C4-2B (cell line): ENCODE data around the gene SLC51B.

Source experiments
- H3K27ac ChIP-seq: fragments of 450-650 bp; 2 replicates; pipeline ENCODE4 v1.5.1; 2017
- ZFX ChIP-seq: fragments of 450-650 bp; IDR thresholded peaks from 2 replicates; pipeline ENCODE4 v1.6.1; 2017
- TF ChIP-seq, protein P1 (sequence below): fragments of 450-650 bp; conservative IDR thresholded peaks from 2 replicates; pipeline ENCODE4 v1.5.1; 2017; ENCODE audit warnings: mild to moderate bottlenecking

Gene SLC51B

DNA sequence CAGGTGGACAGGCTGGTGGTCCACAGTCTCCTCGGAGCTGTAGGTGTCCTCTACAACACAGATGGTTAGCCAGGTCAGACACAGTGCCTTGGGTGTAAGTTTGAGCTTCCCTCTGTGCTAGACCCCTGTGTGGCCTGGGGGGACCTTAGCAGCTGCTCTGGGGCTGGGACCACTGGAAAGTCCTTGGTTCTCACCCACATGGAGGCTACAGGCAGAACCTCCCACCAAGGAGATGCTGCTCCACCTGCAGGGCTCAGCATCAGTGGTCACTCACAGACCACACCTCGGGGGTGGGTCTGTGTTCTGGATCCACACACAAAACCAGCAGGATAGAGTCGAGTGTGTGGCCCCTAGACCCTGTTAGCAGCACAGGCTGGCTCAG is 14.2 kb downstream of the SLC51B start:
- no peak overlapping the region for H3K27ac ChIP-seq
- TF ChIP-seq, protein P1, sequence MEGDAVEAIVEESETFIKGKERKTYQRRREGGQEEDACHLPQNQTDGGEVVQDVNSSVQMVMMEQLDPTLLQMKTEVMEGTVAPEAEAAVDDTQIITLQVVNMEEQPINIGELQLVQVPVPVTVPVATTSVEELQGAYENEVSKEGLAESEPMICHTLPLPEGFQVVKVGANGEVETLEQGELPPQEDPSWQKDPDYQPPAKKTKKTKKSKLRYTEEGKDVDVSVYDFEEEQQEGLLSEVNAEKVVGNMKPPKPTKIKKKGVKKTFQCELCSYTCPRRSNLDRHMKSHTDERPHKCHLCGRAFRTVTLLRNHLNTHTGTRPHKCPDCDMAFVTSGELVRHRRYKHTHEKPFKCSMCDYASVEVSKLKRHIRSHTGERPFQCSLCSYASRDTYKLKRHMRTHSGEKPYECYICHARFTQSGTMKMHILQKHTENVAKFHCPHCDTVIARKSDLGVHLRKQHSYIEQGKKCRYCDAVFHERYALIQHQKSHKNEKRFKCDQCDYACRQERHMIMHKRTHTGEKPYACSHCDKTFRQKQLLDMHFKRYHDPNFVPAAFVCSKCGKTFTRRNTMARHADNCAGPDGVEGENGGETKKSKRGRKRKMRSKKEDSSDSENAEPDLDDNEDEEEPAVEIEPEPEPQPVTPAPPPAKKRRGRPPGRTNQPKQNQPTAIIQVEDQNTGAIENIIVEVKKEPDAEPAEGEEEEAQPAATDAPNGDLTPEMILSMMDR, result no peak
- TF ChIP-seq ZFX, result no peak

DNA sequence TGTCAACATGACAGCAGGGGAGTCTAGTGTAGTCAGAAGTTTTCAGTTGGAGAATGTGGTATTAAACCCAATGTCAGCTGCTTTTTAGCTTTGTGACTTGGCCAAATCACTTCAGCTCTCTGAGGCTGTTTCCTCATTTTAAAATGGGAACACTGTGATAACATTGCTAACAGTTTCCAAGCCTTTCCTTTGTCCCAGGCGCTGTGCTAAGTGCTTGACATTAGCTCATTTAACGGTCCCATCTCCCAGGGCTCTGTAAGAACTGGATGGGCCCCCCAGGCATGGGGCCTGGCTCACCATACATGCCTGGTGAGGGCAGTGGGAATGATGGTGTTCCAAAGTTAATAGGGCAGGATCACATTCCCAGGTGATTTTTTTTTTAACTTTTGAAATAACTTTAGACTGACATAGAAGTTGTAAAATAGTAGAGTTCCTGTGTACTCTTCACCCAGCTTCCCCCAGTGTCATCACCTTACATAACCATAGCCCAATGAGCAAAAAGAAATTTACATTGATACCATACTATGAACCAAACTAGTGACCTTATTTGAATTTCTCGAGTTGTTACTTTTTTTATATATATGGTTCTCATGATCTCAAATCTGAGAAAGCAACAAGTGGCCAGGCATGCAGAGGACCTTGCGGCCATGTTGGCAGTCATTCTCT is 14.9 kb downstream of the SLC51B start:
- TF ChIP-seq, protein P1, result no peak
- TF ChIP-seq ZFX, result no peak
- no peak overlapping the region for H3K27ac ChIP-seq

DNA sequence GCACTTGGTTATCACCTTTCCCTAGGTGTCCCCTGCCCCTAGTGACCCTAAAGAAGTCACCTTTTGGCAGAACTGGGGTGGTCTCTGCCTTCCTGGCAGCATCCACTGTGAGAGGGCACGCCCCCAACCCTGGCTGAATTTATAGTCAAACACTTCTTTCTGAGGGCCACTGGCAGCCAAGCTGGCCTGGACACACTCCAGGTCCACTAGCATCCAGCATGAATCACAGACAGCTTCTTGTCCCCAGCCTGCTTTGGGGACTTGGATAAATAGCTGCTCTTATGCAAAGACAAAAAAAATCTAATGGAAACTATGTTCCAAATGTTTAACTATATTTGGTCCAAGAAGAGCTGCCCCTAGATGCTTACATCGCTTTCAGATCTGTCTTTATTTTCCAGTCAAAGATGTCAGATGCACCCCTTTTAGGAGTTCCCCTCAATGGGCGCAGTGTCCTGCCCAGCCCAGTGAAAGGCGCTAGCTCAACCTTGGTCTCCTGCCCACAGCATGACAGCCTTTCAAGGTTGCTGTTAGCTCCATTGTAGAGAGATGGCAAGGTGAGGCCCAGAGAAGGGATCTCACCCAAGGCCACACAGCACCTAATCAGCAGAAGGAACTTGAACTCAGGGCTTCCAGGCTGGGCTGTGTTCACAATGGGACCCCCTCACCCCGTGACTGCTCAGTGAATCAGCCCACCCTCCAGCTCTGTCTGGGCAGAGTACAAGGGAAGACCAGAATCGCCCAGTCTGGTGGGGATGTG is 15.6 kb downstream of the SLC51B start:
- H3K27ac ChIP-seq, result no peak overlapping the region
- TF ChIP-seq ZFX, result no peak

DNA sequence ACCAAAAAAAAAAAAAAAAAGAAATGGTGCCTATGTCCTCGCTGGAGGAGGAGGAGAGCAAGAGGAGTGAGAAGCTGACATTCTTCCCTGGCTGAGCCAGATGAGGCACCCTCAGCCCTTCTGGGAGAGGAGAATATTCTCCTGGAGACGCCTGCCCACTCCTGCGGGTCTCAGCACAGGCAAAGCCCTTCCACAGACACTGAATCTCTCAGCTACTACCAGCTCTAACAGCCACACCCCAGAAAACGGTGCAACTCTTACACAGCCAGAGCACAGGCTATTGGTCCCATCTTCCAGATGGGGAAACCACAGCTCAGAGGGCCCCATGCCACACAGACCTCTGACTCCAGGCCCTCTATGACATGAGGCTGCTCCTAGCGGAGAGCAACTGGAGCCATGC is 16.9 kb downstream of the SLC51B start:
- H3K27ac ChIP-seq, result no peak overlapping the region
- TF ChIP-seq, protein P1, result no peak
- TF ChIP-seq ZFX, result no peak

DNA sequence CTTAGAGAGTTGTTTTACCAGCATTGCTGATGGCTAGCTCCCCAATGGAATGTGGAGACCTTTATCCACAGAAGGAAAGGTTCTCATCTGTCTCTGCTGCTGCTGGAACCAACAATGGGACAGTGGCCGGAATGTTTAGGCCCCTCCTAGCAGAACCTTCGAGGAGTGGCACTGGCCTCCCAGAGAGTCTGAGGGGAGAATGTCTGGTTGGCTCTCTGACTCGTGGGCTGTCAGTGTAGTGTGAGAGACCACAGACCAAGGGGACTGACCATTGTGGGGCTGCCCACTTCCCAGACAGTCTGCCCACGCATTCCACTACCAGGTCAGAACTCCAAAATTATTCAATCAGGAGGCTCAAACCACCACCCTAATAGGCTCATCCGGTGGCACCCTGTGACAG is 17.5 kb downstream of the SLC51B start:
- TF ChIP-seq, protein P1, result no peak
- no peak for TF ChIP-seq ZFX
- no peak overlapping the region for H3K27ac ChIP-seq

DNA sequence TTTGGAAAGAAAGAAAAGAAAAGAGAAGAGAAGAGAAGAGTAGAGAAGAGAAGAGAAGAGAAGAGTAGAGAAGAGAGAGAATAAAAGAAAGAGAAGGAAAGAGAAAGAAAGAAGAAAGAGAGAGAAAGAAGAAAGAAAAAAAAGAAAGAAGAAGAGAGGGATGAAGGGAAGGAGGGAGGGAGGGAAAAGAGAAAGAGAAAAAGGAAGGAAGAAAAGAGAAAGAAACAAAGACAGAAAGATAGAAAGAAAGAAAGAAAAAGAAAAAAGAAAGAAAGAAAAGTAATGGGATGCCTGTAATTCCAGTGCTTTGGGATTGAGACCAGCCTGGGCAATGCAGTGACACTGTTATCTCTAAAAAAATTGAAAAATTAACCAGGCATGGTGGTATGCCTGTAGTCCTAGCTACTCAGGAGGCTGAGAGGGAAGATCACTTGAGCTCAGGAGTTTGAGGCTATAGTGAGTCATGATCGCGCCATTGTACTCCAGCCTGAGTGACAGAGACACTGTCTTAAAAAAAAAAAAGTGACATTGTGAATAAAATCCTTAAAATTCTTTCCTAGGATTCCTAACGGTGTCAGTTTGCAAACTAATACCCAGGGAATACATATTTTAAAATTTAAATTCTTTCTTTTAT is 20.9 kb downstream of the SLC51B start:
- no peak overlapping the region for H3K27ac ChIP-seq

DNA sequence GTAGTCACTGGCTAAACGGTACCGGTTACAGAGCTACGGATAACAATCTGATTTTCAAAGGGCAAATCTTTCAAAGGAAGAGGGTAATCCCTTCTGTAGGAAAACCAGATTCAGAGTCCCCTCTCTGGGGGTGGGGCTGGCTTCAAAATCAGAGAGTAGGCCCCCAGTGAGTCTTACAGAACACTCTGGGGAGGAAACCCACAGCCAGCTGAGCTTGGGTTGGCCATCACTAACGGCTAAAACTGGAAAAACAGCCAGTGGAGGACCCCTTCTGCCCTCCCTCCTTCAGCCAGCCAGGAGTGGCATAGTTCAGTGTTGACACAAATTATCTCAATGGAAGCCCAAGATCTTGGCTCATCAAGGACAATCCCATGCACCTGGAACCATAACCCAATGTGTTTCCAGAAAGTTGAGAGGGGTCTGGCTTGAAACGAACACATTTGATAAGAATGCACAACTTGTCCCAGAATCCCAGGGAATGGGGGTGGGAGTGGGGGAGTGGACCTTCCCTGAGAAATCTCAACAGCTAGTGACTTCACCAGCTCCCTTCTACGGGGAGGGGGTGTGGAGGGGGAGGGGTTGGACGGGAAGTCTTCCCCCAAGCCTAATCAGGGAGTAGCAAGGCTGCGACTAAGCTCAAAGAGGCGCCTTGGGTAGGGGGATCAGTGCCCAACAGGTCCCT is 21.6 kb downstream of the SLC51B start:
- no peak for TF ChIP-seq ZFX
- TF ChIP-seq, protein P1, result no peak
- no peak overlapping the region for H3K27ac ChIP-seq

More for the DNA sequence above, 20.9 kb downstream of the SLC51B start:
- no peak for TF ChIP-seq ZFX
- TF ChIP-seq, protein P1, result no peak
